CD4-positive, alpha-beta T cell treated with Interleukin-6 for 4 hours (primary cell): ENCODE data around the gene PIK3C2G.

ENCODE experiments used
- DNase-seq: peaks from one replicate; pipeline ENCODE4 v3.0.0-alpha.2; 2020; ENCODE audit warnings: mixed read lengths

Gene PIK3C2G

DNA sequence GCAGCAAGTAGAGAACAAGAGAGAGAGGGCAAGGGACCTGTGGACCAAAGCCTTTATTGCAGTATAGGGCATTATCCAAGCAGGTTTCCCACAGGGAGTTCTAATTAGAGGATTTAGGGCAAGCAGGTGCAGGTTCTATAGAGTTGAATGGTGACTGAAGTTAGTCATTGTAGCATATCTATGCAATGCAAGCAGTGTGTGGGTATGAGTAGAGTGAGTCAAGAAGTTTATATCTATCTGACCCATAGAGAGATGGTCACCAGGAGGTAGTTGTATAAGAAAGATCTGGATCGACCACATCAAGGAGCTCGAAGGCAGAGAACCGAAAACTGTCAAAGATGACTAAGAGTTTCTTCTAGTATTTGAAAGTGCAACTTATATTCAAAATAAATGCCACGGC is 309.2 kb downstream of the PIK3C2G start:
- no peak for DNase-seq

DNA sequence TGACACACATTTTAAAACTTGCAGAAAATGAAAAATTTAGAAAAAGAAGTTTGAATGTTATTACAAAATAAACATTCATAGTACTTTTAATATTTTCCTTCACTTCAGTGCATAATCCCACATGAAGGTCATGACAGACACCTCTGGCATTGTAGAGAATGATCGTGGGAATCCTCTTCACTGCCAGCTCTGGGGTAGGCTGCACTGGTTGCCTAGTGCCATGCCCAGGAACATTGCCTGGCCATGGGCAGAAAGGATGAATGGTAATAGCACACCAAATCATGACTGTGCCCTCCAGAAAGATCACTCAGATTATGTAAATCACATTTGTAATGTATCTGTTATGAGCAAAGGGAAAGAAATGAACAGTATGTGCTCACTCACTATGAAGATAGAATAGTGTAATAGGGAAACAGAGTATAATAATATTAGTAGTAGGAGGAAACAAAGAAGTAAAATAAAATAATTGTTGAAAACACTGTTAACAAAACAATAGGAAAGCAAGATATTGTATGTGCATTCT is 314.8 kb downstream of the PIK3C2G start:
- no peak for DNase-seq

DNA sequence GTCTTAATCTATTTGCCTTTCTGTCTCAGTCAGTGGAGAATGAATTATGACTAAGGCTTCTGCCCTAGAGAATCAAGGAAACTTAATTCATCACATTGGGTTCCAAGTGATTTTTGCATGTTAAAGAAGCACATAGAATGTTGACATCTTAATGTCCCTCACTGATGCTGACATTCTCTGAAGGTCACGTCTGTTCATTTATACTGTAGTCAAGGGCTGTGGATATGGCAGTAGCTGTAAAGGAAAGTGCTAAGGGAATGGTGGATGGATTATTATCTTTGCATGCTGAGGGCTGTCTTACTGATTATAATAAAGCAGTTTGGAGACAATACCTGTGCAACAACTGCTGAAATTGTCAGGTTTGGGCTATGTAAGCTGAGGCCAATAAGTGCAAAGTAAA is 315.3 kb downstream of the PIK3C2G start:
- DNase-seq = no peak

DNA sequence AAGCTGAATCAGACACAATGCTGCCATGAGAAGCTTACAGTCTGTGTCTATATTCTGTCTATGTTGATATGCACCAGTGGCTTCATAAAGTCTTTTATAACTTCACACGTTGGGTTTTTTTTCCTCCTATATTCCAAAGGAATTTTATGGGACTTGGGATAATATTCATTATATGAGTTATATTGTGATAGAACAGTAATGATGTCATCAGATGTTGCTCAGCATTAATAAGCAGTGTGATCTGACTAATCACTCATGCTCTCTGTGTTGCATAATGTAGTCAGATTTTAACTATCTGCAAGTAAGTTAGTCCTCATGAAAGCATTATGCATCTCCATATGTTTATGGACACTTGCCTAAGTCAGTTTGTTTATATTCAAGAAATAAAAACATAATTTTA is 316.9 kb downstream of the PIK3C2G start:
- DNase-seq = no peak

DNA sequence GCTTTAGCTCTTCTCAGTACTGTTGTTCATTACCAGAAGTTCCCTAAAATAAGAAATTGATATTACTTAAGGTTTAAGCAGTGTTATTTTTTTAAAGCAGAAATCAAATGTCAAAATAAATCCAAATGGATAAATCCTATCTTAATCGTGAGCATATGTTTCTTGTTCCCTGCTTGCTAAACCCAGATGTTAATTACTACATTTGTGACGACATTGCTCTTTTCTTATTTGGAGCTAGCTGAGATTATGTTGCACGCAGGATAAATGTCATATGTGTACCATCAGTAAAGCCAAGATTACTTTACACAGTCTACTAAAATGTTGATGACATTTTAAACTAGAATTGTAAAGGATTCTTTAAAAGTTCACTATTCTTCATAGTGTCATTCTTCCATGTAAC is 319.0 kb downstream of the PIK3C2G start:
- no peak for DNase-seq

DNA sequence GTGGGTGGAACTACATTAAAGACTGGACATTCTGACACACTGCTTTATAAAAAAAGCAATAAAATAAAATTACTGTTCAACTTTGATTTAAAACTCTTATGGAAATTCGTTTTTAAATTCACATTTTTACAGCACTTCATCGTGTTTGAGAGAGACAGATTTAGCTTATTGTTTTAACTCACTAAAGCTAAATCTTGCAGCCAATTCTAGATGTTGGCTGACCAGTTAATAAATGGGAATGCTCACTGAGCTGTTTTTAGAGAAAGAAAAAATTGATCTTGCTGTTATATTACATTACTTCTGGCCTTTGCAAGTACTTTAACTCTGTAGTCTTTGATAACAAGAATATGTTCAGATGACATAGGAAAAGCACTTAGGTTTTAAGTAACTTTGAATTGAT is 319.4 kb downstream of the PIK3C2G start:
- no peak for DNase-seq

DNA sequence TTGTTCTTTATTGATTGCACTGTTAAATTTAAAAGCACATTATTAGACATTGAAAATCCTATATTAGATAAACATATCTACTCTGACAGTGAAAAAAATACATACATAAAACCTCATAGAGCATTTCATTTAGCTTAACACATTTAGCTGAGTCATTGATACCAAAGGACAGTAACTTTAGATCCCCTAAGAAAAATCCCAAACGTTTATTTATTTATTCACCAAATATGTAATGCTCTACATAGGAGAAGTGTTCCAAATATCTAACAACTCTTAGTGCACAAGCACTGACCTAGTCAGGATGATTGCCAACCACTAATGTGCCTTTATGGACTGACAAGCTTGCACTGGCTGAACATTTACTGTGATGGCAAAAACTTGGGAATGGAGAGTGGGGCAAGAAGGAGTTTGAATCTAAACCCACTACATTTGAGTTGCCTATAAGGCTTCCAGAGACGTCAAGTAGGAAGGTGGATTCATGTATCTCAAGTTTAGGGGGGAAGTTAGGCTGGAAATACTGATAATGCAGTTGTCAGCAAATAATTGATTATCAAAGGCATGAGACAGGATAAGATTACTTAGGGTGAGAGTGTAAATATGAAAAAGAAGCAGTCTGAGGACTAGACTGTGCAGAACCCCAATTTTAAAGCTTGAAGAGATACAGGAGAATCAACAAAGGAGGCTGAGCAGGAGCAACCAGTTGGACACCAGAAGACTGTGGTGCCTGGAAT is 320.1 kb downstream of the PIK3C2G start:
- no peak for DNase-seq

DNA sequence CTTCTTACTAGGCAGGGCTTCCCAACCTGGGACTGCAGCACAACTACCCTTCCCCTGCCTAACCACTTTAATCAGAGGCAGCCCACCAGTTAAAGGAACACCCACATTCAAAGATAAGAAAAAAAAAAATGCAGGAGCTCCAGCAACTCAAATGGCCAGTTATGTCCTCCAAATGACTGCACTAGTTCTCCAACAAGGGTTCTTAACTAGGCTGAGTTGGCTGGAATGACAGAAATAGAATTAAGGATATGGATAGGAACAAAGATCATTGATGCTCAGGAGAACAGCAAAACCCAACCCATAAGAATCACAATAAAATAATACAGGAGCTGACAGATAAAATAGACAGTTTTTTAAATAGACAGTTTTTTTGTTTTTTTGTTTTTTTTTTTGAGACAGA is 322.3 kb downstream of the PIK3C2G start:
- no peak for DNase-seq

DNA sequence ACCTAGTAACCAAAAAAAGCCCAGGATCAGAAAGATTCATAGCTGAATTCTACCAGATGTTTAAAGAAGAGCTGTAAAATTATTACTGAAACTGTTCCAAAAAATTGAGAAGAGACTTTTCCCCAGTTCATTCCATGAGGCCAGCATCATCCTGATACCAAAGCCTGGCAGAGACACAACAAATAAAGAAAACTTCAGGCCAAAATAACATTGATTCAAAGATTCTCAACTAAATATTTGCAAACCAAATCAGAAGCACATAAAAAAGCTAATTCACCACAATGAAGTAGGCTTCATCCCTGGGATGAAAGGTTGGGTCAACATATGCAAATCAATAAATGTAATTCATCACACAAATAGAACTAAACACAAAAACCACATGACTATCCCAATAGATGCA is 325.3 kb downstream of the PIK3C2G start:
- DNase-seq = no peak

DNA sequence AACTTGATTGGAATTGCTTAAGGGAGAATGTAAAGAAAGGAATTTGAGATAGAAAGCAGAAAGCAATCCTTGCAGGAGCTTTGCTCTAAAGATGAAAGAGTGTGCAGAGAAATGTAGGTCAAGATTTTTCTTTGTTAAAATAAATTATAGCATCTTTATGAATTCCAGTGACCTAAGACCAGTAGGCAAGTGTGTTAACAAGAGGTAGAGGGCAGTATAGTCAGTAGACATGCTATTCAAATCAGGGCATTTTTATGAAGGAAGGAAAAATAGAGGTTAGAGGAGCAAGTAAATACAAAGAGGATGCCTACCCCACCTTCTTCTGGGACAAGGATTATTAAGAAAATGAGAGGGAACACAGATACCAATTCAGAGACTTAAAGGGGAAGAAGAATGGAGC is 328.0 kb downstream of the PIK3C2G start:
- DNase-seq = no peak

DNA sequence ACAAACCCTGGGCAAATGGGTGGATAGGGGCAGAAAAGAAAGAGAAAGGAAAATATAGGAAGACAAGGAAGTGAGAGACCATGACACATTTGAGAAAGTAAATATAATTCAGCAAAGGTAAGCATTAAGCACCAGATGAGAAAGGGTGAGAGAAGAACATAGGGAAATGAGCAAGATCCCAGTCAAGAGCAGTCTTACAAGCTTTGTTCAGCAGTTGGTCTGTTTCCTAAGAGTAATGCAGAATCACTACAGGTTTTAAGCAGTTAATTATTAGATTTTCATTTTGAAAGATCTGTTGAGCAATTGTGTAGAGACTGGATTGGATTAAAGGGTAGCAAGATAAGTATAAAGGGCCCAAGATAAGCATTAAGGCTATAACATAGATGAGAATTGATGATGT is 330.2 kb downstream of the PIK3C2G start:
- DNase-seq = no peak

DNA sequence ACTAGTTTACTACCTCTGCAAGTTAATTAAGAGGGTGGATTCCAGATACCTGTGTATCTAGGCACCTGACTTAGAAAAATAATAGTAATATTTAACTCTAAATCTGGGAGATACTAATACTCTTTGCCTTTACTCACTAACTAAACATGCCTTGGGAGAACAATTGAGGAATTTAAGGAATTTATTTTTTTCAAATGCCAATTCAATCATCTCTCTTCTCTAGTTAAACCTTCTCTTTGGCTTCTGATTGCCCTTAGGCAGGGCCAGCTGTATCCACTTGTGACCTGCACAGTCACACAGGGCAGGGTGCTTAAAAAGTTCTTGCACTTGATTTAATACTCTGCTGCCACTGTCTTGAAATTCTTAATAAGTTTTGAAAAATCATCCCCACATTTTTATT is 334.1 kb downstream of the PIK3C2G start:
- DNase-seq = no peak

DNA sequence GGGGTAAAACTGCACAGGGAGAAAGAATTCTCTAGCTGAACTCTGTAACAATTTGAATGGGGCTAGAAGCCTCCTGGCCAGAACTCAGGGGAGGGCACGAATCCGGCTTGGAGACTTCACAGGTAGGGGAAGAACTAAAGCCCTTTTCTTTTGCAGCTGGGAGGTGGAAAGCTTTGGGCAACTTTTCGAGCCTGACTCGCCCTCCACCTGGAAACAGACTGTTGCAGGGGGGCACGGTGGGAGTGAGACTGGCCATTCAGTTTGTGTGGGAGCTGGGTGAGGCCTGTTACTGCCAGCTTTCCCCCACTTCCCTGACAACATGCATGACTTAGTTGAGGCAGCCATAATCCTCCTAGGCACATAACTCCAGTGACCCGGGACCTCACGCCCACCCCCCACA is 340.6 kb downstream of the PIK3C2G start:
- no peak for DNase-seq

DNA sequence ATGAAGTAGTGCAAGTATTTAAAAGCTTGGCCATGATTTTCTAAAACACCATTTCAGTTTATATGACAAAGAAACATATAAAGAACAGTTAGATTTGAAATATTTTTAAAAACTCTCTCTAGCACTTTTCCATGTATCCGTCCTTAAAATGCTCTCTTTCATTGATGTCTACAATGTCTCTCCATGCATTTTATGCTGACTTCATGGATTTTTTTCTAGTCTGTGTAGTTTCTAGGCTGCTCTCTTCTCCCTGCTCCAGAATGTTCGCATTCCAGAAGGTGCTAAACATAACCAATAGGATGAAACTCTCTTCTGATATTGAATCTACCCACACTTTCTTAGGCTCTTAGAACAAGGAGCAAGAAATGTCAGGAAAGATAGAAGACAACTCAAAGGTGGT is 351.7 kb downstream of the PIK3C2G start:
- DNase-seq = no peak

DNA sequence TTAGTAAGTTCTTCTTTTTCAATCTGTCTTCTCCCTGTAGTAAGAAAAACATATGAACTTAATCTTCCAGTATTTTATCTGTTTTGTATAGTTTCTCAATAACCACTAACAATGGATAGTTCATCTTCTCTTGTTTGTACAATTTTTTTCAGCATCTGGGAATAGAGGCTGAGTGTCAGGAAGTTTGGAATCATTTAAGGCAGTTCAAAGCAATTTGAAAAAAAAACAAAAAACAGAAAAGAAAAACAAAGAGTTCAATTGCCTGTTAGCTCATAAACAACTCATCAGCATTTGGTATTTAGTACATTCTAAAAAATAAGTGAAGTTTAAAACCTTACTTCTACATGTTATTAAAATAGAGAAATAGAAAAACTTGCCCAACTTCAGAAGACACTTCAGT is 359.7 kb downstream of the PIK3C2G start:
- no peak for DNase-seq

DNA sequence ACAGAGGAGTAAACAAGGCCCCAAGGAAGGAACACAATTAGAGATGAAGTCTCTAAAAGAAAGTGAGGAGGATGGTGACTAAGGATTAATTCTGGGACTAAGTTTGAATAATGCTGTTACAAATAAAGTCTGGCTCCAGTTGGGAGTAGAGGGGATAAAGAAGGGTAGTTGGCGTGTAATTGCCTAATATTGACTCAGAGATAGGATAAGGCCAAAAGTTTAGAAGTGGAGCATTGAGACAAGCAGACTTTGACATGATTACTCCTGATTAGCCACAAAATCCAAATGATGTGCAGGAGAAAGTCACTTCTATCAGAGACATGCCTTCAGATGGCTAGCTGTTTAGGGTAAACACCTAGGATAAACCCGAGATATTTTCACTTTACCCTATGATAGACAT is 368.1 kb downstream of the PIK3C2G start:
- no peak for DNase-seq

DNA sequence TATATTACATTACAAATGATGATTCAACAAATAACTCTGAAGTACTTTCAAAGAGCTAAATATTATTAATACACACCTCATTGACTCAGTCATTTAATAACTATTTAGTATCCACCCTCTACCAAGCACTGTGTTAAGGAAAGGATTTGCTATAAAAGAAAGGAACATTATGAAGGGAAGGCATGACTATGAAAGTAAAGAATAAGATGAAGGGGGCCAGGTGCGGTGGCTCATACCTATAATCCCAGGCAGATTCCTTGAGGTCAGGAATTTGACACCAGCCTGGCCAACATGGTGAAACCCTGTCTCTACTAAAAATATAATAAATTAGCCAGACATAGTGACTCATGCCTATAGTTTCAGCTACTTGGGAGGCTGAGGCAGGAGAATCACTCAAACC is 368.6 kb downstream of the PIK3C2G start:
- DNase-seq = no peak

DNA sequence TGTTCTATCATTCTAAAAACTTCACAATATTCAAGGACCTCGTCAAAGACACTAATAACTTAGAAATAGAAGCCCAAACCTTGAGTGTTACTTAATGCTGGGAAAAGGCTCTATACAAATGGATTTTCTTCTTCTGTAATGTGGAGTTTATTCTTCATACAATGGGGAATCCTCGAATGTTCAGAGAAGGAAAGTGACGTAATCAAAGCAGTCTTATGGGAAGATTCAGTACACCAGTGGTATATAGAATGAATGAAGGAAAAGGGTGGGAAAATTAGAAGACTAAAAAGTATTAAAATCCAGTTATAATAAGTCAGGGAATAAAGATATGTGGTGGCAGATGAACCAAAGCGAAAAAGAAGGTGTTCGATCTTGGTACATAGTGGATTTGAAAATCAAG is 370.0 kb downstream of the PIK3C2G start:
- no peak for DNase-seq

DNA sequence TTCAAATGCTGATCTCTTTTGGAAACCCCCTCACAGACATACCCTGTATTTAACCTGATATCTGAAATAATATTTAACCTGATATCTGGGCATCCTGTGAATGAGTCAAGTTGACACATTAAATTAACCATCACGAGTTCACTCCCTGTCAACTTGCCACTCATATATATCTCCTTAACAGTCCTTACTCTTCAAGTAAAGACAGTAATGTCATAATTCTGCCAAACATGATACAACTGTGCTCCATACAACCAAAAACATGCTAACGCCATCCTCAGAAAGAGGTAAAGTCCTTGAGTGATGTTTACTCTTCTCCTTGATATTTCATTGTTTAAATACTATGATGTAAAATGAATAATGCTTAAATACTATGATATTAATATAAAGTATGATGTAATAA is 371.5 kb downstream of the PIK3C2G start:
- no peak for DNase-seq

DNA sequence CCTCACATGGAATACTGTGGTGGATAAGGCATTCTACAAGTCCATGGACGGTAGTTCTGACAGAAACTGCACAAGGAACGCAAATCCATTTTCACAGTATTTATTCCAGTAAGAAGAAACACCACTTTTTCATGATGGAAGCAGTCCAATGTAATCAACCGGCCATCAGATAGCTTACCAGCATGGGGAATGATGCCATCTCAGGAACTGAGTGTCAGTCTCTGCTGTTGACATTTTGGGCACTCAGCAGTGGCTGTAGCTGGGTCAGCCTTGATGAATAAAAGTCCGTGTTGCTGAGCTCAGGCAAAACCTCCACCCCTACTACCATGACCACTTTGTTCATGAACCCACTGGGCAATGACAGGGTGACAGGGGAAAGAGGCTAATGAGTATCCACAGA is 373.1 kb downstream of the PIK3C2G start:
- DNase-seq = no peak

DNA sequence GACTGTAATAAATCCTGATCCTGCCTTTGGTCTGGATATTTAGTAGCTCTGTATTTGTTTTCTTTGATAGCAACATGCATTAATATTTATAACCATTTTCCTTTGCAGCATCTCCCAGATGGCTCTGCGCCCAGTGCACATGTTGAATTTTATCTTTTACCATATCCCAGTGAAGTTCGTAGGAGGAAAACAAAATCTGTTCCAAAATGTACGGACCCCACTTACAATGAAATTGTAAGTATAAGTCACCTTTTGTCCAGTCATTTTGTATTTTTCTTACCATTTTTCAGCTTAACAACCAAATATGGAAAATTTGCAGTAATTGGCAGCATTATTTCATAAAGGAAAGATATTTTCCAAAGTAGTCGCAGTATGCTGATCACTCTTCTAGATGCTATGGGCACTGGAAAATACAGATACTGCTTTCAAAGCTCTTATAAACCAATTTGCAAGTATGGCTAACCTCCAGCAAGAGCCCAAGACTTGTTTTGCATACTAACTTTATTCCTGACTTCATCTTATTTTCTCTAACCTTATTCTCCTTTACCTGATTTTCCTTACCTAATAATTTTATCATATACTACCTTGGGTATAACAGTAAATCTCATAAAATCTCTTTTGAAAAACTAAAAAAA is 379.1 kb downstream of the PIK3C2G start:
- no peak for DNase-seq

DNA sequence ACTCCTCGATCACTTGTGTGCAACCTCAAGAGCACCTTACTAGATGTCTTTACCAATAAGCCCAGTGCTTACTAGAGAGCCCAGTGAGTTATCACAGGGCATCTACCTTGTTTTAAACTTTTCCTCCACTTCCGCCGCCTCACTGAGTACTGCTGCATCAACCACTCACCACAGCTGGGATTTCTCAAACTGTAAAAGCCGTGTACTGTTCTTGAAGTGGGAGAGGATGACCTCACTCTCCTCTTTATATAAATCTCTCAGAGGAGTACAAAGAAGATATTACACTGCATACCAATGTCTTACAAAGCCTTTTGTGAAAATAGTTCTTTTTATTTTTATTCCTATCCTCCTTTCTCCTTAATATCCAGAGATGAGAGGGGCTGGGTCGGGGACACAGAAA is 382.4 kb downstream of the PIK3C2G start:
- DNase-seq = no peak

DNA sequence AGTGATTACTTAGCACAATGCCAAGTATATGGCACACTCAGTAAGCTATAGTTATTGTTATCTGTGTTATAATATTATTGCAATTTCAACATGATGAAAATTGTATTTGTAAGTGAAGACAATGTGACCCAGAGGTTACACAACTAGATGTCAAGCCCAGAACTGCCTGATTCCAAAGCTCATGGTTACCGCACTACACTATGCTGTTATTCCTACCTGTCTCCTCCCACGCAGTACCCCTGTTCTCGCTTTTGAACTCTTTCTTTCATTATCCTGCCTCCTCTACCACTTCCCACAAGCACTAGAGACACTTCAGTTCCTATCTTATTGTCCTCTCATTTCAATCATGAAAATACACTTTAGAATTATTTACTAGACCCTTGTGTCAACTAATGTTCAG is 383.2 kb downstream of the PIK3C2G start:
- DNase-seq = no peak

DNA sequence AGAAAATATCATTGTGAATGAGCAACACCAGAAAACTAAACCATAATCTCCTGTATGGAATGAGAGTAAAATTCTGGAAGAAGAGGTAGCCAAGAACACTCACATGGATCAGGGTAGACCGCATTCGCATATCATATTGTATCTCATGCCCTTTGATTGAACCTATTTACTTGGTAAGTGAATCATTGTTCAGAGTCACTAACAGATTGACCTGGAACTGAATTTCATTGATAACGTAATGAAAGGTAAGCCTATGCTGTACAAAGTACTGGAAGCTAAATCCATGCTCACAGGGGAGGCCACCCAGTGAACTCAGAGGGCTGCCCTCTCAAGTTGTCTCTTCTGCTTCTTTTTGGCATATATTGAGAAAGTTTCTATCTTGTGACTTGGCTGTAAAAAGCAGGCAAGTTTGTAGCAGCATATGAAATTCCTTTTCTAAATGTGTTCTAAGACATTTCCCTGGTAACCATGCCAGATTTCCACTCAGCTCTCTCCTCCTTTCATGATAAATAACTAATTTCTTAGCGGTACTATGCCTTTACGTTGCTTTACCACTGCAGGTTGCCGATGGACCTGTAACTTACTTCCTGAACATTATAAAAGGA is 385.1 kb downstream of the PIK3C2G start:
- no peak for DNase-seq
